Activated CD4-positive, CD25-positive, alpha-beta regulatory T cell treated with anti-CD3 and anti-CD28 coated beads, Interleukin-2, amount 50 U/mL, for 24 hours (primary cell): ENCODE measurements around the gene ROBO3.

Experiments used
- ATAC-seq, 2 donors: fragments of 150-1000 bp; cut with Tn5 transposase; one replicate each; pipeline ENCODE4 v1.10.0; 2021; ENCODE audit warnings: mild to moderate bottlenecking in 1 of 2, moderate library complexity in 1 of 2

The ROBO3 gene

DNA sequence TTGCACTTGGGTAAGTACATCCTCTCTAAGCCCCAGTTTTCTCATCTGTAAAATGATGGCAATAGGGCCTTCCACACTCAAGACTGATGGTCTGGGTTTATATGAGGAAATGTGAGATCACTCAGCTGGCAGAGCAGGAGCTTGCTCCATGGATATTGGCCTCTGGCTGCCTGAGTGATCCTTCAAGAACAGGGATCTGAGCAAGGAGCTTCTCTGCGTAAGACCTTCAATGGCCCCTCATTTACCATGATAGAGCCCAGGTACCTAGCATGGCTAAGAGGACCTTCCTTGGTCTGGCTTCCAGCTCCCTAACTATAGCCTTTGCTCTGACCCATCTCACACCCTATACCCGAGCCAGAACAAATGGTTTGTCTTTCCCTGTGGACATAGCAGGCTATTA is 26.9 kb downstream of the ROBO3 start:
- no peak for ATAC-seq

DNA sequence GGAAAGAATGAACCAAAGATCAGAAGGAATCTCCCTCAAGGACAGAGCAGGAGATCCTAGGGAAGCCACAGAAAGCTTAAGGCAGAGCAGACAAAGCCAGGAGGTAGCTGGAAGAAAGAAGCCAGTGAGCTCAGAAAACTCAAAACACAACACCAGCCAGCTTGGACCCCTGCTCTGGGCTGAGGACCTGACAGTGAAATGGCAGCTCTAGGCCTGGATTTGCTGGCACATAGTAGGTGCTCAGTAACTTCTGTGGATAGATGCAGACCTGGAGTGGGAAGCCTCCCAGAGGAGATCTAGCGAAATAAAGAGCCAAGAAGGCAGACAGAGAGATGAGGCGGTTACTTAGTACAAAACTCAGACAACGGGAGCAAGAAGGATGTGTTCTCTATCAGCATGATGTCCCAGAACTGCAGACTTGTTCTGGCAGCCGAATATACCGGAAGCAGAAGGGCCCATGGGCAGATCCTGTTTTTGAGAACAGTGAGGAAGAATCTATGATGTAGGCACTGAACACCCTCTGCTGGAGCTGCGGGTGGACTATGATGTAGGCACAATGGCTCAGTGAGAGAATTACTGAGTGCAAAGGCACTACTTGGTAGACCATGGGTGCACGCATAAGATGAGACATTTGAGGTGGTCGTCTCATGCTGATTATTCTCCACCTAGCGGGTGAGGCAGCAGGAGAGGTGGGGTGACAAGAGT is 27.7 kb downstream of the ROBO3 start:
- no peak for ATAC-seq

DNA sequence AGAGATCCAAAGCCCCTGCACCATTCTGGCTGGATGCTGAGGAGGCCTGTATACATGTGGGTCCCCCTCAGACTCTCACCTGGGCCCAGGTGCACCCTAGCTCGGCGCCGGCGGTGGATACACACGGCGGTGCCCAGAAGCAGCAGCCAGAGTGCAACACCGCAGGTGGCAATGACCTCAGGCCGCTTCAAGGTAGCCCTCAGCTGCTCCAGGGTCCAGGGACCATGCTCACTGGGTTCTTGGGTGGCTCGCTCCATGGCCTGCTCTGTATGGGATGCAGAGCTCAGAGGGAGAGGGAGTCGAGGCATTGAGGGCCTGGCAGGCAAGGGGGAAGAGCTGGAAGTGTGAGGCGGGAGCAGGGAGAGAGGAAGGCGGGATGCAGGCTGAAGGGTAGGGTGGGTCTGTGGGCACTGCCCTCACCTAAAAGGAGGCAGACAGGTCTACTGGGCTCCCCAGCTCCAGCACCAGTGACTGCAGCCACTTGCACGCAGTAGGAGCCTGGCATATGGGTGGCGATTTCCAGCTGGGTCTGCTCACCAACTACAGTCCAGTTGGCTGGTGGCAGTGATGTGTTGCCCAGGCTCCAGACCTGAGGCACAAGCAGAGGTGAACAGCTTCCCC is 28.7 kb downstream of the ROBO3 start:
- no peak for ATAC-seq

DNA sequence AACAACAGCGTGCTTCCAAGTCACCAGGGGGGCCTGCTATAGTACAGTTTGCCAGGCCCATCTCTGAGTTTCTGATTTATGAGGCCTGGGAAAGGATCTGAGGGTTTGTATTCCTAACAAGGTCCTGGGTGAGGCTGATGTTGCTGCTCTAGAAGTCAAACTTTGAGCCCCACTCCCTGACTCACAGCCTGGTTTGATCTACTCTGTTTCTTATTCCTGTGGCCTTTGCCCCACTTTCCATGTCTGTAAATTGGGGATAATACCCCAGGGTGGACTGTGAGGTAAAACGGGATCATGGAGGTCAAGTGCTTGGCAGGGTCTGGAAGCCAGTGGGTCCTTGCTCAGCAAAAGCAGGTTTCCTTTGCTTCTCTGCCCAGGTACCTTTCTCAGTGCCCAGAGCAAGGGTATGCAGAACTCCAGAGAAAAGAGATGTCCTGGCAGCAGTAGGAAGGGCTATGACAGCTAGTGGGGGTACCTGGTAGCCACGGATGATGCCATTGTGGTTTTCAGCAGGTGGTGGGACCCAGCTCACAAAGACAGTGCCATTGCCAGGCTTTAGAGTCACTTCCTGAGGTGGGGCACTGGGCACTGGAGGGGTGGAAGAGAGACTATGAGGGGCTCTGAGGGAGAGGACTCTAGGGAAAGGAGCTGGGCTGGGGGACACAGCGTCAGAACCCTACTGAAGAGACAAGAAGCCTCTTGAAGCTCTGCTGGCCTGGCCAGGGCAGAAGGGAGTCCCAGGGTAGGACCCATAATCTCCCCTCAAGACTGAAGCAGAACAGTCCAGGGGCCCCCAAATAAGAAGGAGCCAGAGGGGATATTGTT is 29.6 kb downstream of the ROBO3 start:
- no peak for ATAC-seq

DNA sequence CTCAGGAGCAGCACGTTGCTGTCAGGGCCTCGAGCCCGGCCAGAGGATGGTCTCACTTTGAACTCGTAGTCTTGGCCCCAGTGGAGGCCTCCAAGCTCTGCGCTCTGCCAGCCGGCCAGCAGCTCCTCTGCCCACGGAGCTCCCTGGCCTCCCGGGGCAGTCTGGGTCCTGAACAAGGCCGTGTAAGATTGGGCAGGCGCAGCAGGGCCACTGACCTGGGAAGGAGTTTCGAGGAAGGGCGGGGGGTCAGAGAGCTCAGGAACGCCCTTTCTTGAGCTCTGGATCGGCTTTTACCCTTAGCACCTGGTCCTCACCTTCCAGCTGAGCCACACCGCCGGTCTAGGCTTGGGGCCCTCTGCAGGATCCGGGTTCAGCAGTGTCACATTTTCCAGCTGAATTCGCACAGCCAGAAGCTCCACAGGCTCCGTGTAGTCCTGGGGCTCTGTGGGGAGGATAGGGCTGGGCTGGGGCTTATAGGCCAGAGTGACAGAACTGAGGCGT is 30.3 kb downstream of the ROBO3 start:
- ATAC-seq, result no peak

DNA sequence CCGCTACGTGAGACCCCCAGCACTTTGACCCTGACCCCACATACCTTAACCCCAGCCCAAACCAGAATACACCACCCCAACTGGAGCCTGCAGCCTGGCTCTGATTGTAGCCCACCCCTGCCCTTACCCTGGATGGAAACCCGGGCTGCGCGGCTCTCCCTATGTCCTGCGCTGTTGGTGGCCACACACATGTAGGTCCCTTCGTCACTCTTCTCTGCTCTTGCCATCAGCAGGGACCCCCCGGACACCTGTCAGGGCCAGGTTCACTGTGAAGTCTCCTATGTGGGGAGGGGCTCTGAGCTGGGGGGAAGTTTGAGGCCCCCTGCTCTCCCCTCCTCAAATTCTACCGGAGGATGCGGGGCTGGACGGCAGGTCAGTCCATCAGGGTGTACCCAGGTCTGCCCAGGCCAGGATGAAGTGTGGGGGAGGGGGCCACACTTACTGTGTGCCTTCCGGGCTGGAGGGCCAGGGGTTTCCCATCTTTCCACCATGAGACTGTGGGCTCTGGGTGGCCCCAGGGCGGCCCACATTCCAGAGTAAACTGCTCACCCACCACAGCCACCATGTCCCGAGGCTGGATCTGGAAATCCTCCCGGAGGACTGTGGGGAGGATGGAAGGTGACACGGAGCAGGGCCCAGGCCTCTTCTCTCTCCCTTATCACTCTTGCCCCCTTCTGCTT is 31.0 kb downstream of the ROBO3 start:
- ATAC-seq, result no peak

DNA sequence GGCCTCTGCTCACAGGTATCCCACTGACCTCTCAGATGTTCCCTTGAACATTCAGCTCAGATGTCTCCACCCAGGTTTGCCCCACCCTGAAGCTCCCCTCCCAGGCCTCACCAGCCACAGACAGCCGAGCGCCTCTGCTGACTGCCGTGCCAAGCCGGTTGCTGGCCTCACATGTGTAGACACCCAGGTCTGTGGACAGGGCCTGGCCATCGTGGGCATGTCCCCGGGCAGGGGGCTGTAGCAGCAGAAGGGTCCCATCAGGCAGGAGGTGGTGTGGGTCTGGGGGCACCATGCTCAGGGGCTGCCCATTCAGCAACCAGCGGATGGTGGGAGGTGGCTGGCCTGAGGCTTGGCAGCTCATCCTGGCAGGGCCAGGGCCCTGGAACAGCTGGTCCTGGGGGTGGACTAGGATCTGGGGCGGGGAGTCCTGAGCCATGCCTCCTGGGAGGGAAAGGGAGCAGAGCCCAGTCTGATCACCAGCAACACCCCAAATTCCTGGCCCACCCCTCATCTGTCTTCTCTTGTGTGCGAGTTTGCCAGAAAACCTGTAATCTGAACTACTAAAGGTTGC is 31.7 kb downstream of the ROBO3 start:
- no peak for ATAC-seq

DNA sequence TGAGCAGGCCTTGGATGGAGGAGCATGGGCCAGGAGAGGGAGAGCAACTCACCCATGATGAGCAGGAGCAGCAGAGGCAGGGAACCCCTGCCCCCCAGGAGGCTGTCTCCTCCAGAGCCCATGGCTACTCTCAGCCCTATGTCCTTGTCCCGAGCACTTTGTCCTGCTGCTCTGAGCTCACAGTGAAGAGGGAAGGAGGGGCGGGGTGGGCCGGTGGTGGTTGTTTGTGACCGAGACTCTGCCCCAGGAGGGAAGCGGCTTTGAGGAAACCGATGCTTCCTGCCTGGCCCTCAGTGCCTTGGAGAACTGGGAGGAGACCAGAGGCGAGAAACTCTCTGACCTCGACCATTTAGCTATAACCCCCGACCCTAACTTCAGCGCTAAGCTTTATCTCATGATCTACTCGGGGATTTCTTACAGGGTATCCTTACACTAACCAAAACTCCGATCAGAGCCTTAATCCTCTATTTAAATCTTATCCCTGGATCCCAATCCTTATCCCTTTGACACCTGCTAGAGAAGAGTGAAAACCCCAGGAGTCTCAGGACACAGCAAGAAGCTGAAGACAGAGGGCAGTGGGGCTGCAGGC is 32.5 kb downstream of the ROBO3 start, which contains the start of gene ROBO4:
Gene ROBO4, minus strand, starts transcription at position 192 of the 589 bp plus-strand sequence. Its CDS starts 70 bp downstream, at position 122.
- ATAC-seq, result no peak

DNA sequence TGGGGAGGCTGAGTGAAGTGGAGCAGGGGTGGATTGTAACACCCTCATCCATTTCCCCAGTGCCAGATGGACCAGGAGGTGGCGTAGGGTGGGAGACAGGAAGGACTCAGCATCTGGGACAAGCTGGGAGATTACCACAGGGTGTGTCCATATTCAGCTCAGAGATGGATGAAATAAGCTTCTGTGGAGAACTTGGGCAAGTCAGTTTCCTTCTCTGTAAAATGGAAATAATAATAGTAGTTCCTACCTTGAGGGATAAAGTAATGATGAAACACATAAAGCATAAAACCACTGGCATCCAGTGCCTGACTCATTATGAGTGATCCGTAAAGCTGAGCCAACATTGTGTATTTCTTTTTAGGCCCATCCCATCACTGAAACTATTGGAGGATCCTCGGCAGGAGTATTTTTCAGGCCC is 33.0 kb downstream of the ROBO3 start:
- ATAC-seq, result no peak

DNA sequence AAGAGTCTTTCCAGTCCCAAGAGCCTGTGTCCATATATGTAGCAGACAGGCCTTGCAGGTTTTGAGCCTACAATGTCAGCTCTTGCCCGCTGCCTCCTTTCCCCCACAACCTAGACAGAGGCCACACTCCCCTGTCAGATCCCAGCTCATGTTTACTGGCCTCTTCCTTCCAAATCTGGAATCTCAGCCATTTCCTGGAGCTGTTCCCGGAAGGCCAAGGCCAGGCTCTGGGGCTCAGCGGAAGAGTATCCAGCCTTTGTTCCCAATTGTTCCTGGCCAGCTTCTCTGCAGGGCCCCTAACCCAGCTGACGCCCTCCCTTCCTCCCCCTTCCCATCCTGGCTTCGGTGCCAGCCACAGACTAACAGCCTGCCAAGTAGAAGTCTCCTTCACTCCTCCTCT is 33.5 kb downstream of the ROBO3 start:
- no peak for ATAC-seq

DNA sequence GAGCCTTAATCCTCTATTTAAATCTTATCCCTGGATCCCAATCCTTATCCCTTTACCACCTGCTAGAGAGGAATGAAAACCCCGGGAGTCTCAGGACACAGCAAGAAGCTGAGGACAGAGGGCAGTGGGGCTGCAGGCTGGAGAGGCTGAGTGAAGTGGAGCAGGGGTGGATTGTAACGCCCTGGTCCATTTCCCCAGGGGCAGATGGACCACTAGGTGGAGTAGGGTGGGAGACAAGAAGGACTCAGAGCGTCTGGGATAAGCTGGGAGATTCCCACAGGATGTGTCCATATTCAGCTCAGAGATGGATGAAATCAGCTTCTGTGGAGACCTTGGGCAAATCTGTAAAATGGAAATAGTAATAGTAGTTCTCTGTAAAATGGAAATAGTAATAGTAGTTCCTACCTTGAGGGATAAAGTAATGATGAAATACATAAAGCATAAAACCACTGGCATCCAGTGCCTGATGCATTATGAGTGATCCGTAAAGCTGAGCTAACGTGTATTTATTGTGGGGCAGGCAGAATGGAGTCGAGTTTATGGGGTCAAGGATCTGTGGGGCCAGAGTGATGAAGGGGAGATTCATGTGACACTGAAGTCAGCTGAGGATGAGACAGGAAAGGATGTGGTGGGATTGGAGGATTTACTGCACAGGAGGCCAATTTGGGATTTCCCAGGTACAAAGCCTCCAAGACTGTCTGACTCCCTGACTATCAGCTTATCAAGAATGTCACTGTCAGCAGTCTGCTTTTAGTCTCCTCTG is 34.3 kb downstream of the ROBO3 start:
- no peak for ATAC-seq

DNA sequence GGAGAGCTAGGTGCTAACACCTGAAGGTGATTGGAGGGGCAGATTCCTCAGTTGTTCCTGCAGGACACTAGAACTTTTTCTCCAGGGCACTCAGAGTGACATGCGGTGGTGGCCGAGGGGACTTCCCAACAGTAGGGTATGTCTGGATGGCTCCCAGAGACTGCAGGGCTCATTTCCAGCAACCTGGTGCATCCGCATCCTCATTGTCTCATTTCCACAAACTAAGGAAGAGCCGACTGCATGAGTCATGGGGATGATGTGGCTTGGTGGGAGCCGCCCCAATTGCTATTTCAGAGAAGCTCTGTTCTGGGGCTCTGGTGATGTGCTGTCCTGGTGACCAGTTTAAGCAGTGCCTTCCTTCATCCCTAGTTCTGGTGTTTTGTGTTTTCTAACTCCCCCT is 35.2 kb downstream of the ROBO3 start:
- ATAC-seq, result no peak

DNA sequence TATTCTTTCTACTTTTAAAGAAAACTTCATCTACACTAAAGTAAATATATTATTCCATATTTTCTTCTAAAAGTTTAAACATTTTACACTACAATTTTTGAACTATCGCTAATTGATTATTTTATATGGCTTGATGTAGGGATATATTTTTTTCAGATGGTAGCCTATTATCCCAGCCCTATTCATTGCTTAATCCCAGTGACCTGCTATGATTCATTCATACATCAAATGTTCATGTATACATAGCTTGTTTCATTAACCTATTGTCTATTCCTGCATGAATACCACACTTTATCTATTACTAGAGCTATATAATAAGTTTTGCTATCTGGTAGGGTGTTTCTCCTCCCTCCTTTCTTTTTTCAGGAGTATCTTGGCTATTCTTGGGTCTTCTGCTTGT is 37.4 kb downstream of the ROBO3 start:
- ATAC-seq, result no peak

DNA sequence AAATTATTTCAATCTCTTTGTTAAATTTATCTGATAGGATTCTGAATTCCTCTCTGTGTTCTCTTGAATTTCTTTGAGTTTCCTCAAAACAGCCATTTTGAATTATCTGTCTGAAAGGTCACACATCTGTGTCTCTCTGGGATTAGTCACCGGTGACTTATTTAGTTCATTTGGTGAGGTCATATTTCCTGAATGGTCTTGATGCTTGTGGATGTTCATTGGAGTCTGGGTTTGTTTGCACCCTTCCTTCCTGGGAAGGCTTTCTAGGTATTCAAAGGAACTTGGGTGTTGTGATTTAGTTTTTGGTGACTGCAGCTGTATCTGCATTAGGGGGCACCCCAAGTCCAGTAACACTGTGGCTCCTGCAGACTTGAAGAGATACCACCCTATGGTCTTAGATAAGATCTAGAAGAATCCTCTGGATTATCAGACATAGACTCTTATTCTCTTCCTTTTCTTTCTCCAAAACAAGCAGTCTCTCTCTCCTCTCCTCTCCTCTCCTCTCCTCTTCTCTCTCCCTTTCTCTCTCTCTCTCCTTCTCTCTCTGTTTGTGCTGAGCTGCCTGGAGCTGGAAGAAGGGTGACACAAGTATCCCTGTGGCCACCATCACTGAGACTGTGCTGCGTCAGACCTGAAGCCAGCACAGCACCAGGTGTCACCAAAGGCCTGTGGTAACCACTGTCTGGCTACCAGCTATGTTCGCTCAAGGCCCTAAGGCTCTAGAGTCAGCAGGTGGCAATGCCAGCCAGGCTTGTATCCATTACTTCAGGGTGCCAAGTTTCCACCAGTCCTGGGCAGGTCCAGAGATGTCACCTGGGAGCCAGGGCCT is 50.5 kb downstream of the ROBO3 start:
- no peak for ATAC-seq

DNA sequence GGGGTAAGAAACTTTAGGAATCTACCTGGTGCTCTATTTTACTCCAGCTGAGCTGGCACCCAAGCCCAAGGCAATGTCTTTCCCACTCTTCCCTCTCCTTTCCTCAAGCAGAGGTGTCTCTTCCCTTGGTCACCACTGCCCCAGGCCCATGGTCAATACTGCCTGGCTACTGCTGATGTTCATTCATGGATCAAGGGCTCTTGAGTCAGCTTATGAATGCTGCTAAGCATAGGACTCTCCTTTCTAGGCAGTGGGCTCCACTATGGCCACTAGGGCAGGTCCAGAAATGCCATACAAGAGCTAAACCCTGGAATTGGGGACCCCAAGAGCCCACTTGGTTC is 51.1 kb downstream of the ROBO3 start:
- no peak for ATAC-seq

DNA sequence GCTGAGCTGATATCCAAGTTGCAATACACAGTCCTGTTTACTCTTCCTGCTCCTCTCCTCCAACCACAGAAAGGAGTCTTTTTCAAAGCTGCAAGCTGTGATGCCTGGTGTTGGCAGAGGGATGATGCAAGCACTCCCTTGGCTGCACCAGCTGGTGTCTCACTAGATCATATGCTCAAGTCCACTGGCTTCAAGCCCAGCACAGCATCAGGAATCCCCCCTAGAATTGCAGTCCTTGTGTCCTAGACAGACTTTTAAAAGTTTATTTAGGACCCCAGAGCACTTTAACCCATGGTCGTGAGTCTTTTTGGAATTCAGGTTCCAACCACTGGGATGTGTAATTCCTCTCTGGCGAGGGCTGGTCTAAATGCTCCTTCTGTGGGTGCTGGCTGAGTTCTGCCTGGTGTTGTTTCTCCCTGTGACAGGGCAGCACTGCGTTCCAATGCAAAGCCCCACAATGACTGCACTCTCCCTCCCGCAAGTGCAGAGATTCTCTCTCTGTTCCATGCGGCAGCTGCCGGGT is 51.9 kb downstream of the ROBO3 start:
- no peak for ATAC-seq

DNA sequence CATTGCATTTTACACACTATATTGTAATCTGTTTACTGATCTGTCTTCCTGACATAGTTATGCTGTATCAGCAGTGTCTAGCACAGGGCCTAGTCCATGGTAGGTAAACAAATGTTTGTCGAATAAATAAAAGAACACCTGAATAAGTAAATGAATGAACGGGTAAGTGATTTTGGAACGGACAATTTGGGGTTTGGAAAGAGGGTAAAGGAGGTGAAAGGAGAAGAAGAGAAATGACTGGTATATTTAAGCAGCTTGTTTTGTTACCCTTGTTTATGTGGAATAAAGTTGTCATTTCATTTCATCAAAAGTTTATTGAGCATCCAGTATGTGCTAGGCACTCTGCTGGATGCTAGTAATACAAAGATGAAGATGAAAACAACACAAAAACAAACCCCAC is 53.7 kb downstream of the ROBO3 start, which contains the start of gene HEPN1:
Gene HEPN1, plus strand, starts transcription at position 301 of the 400 bp plus-strand sequence.
- ATAC-seq, result no peak

DNA sequence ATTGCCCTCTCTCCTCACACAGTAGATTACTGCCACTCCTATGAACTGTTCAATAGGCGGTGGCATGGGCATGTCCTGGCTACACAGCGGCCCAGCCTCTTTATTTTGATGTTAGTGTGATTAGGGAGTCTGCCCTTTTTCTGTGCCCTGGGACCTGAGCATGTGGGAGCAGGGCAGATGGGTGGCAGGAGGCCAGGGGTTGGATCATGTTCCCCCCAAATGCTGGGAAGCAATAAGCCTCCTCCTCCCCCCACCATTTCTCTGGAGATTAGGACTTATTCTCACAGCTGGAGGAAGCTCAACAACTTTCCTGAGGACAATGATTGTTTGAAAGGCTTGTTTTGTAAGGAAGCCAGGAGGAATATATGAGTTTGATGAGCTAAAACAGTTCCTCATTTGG is 54.7 kb downstream of the ROBO3 start:
- ATAC-seq, result no peak

DNA sequence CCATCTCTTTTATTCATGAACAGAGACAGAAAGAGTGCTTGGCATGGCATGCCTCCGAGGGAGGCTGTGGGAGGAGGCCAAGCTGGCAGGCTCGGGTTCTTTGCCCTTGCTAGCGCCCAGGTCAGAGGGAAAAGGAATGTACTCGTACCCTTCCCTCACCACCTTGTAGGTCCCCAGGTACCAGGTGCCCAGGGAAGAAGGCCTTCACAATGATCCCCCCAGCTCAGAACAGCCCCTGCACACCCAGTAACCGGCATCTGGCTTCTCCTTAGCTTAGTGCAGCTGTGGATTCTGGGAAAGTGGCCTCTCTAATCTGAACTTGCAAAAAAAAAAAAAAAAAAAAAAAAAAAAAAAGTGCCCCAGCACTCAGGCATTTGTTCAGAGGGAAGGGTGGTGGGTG is 55.1 kb downstream of the ROBO3 start:
- ATAC-seq, result no peak
